SK-N-SH treated with all-trans-retinoic acid at 6 μM for 48 hours (cell line): ENCODE measurements around the gene TUT1.

ENCODE experiments used
- CSDC2 ChIP-seq: fragments of 250-450 bp; sonication (Bioruptor Pico); IDR thresholded peaks from 2 replicates; pipeline ENCODE4 v1.5.0; 2020; ENCODE audit warnings: mild to moderate bottlenecking, moderate library complexity
- ISL1 ChIP-seq: fragments of 250-450 bp; sonication (Bioruptor Pico); IDR thresholded peaks from 2 replicates; pipeline ENCODE4 v2.1.2; 2022; ENCODE audit warnings: mild to moderate bottlenecking, moderate library complexity
- POU6F1 ChIP-seq: fragments of 250-450 bp; sonication (Bioruptor Pico); IDR thresholded peaks from 2 replicates; pipeline ENCODE4 v1.8.0; 2021; ENCODE audit warnings: low read depth, mild to moderate bottlenecking, moderate library complexity, borderline replicate concordance
- SNAI2 ChIP-seq: fragments of 250-450 bp; sonication (Bioruptor Pico); IDR thresholded peaks from 2 replicates; pipeline ENCODE4 v1.5.0; 2020; ENCODE audit warnings: mild to moderate bottlenecking, moderate library complexity
- ZFP30 ChIP-seq: fragments of 450-650 bp; formaldehyde crosslinking; IDR thresholded peaks from 2 replicates; pipeline ENCODE4 v1.5.0; 2022; ENCODE audit warnings: mild to moderate bottlenecking, moderate library complexity

DNA sequence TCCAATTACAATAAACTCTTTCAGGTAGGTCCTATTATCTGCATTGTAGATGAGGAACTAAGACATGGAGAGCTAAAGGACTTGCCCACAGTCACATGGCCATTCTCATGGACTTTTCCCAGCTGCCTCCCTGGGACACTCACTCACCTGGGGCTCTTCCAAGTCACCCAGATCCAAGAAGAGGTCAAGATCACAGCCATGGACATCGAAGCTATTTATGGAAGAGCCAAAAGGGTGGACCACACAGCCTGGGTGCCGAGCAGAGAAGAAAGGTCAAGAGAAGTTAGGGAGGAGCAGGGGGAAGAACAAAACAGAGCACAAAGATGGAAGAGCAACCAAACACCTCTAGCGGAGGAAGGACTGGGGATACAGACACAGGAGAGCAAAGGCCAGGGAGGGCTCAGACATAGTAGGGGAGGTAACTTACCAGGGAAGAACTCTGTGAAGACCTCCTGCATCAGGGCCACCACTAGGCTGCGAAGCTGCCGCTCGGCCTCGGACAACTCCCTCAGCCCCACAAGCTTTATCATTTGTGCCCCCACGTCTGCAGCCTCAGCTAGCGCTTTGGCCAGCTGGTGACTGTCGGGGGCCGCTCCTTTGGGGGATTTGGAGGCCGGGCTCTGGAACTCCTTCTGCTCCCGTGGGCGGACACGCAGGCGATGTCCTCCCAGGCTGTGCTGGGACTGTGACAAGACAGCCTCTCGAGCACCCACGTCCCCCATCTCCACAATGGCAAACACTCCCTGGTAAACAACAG, 10.2 kb downstream of the TUT1 start:
- no peak for TF ChIP-seq POU6F1 (CRISPR knock-in tag)
- TF ChIP-seq ISL1 (CRISPR knock-in tag) = no peak
- TF ChIP-seq CSDC2 (CRISPR knock-in tag) = no peak
- TF ChIP-seq ZFP30 (CRISPR knock-in tag) = no peak
- no peak for TF ChIP-seq SNAI2 (CRISPR knock-in tag)
